Measurements from ENCODE around the gene FGG. TPM values are rescaled to one million over a fixed set of nuclear protein-coding genes. Genes with fewer than 3 reads are reported as not detected.

The FGG gene
- total and polyA plus RNA-seq, 2 donors (not counting 3 experiments of a cell fraction or from before 2014, with no cell fraction given) = not detected

- ChIA-PET CTCF (interaction anchor here (1.3 kb wide), 1 partner anchor 18 kb away, joined by 4 read pairs; no protein-coding TSS in a partner anchor), POLR2A (no interaction called here)
- H3K27me3 ChIP-seq (ENCODE audit: control insufficient read depth in 2 of 2, insufficient read depth in 2 of 2, low read length in 2 of 2) = peaks cover 0 to 2% of the 10 kb centered on the region in 2 experiments
- no TSS peak for BruUV-seq (replicated peaks)
- H3K9me1 ChIP-seq (replicated peaks; ENCODE audit: control insufficient read depth, extremely low read depth, insufficient read depth, low read length) = no peaks in the 10 kb centered on the region
- H3K4me2 ChIP-seq (ENCODE audit: insufficient read depth, low read length) = no peak overlapping the region
- no peak overlapping the region for H3K27ac ChIP-seq (ENCODE audit: insufficient read depth, low read depth, low read length)
- no peak for DNase-seq (ENCODE audit: low read depth, low spot score)
- TF ChIP-seq GATA2 (IDR thresholded peaks at IDR 0.05; ENCODE audit: insufficient read depth, insufficient read length, low read depth, low read length) (no peak), EZH2 (IDR thresholded peaks at IDR 0.05; ENCODE audit: borderline replicate concordance, low read depth, low read length, severe bottlenecking) (no peak), POLR2A (IDR thresholded peaks at IDR 0.05; ENCODE audit: low read depth, low read length) (no peak), MAX (IDR thresholded peaks at IDR 0.05; ENCODE audit: insufficient read depth, insufficient read length) (no peak), POLR2AphosphoS5 (IDR thresholded peaks at IDR 0.05; ENCODE audit: insufficient read depth, low read depth, low read length) (no peak), FOS (IDR thresholded peaks at IDR 0.05; ENCODE audit: borderline replicate concordance, insufficient read depth, low read length) (no peak), JUN (IDR thresholded peaks at IDR 0.05; ENCODE audit: borderline replicate concordance, insufficient read depth, insufficient read length, low read depth) (no peak)
- FAIRE-seq = no peak
- H3K36me3 ChIP-seq (ENCODE audit: control insufficient read depth in 2 of 2, extremely low read depth in 1 of 2, insufficient read depth in 2 of 2, low read length in 2 of 2) = no peaks in the 10 kb centered on the region
- no peak overlapping the region for H3K9ac ChIP-seq (replicated peaks; ENCODE audit: extremely low read depth, insufficient read depth, low read length)
- no peaks in the 10 kb centered on the region for H3K79me2 ChIP-seq (ENCODE audit: control insufficient read depth, insufficient read depth, low read length)
- H3K4me1 ChIP-seq (ENCODE audit: control insufficient read depth, extremely low read depth, insufficient read depth, low read length) = no peaks in the 10 kb centered on the region
- intact Hi-C loops (cut with micrococcal nuclease) (no loop called here), dilution Hi-C loops (cut with MboI; ENCODE audit: extremely low pct_ligation_motif_present, low sequenced_read_pairs) (no loop called here)
- H3K9me3 ChIP-seq (replicated peaks; ENCODE audit: control insufficient read depth, insufficient read depth, low read length) = no peaks in the 10 kb centered on the region
- H4K20me1 ChIP-seq (replicated peaks; ENCODE audit: control insufficient read depth, extremely low read depth, insufficient read depth, low read length) = no peaks in the 10 kb centered on the region
- H3K4me3 ChIP-seq (replicated peaks in 1 of 3; ENCODE audit: insufficient read depth in 1 of 3, low read depth in 1 of 3, low read length in 3 of 3) = no peak overlapping the region
- H2AFZ ChIP-seq (ENCODE audit: low read depth, low read length) = no peak overlapping the region
These were observed 35.1 kb downstream of the FGG start for GRCh38 chr4:154577324-154577723.

- Histone ChIP-seq H3K4me1 (ENCODE audit: control insufficient read depth, extremely low read depth, insufficient read depth, low read length) (no peaks in the 10 kb centered on the region), H3K9ac (replicated peaks; ENCODE audit: extremely low read depth, insufficient read depth, low read length) (no peak overlapping the region), H3K9me3 (replicated peaks; ENCODE audit: control insufficient read depth, insufficient read depth, low read length) (no peaks in the 10 kb centered on the region), H3K4me3 (replicated peaks in 1 of 3; ENCODE audit: insufficient read depth in 1 of 3, low read depth in 1 of 3, low read length in 3 of 3) (no peak overlapping the region), H3K36me3 (ENCODE audit: control insufficient read depth in 2 of 2, extremely low read depth in 1 of 2, insufficient read depth in 2 of 2, low read length in 2 of 2) (no peaks in the 10 kb centered on the region), H4K20me1 (replicated peaks; ENCODE audit: control insufficient read depth, extremely low read depth, insufficient read depth, low read length) (no peaks in the 10 kb centered on the region), H3K79me2 (ENCODE audit: control insufficient read depth, insufficient read depth, low read length) (no peaks in the 10 kb centered on the region), H3K27me3 (ENCODE audit: control insufficient read depth in 2 of 2, insufficient read depth in 2 of 2, low read length in 2 of 2) (no peaks in the 10 kb centered on the region), H3K27ac (ENCODE audit: insufficient read depth, low read depth, low read length) (no peak overlapping the region), H2AFZ (ENCODE audit: low read depth, low read length) (no peak overlapping the region), H3K9me1 (replicated peaks; ENCODE audit: control insufficient read depth, extremely low read depth, insufficient read depth, low read length) (no peaks in the 10 kb centered on the region), H3K4me2 (ENCODE audit: insufficient read depth, low read length) (no peak overlapping the region)
- ChIA-PET CTCF (interaction anchor here (1.8 to 2.6 kb wide), 2 partner anchors 15 to 44 kb away, joined by 6 to 12 read pairs; no protein-coding TSS in a partner anchor), POLR2A (no interaction called here)
- dilution Hi-C loops (cut with MboI; ENCODE audit: extremely low pct_ligation_motif_present, low sequenced_read_pairs) (no loop called here), intact Hi-C loops (cut with micrococcal nuclease) (no loop called here)
- FAIRE-seq (no peak), DNase-seq (ENCODE audit: low read depth, low spot score) (no peak)
- TF ChIP-seq CTCF (IDR thresholded peaks at IDR 0.05; ENCODE audit: extremely low read depth in 1 of 2, insufficient read depth in 1 of 2, low read depth in 1 of 2, low read length in 2 of 2) = no peak
- TF ChIP-seq FOS (IDR thresholded peaks at IDR 0.05; ENCODE audit: borderline replicate concordance, insufficient read depth, low read length) = no peak
- TF ChIP-seq MAX (IDR thresholded peaks at IDR 0.05; ENCODE audit: insufficient read depth, insufficient read length) = no peak
- no peak for TF ChIP-seq JUN (IDR thresholded peaks at IDR 0.05; ENCODE audit: borderline replicate concordance, insufficient read depth, insufficient read length, low read depth)
- TF ChIP-seq POLR2AphosphoS5 (IDR thresholded peaks at IDR 0.05; ENCODE audit: insufficient read depth, low read depth, low read length) = no peak
- TF ChIP-seq EZH2 (IDR thresholded peaks at IDR 0.05; ENCODE audit: borderline replicate concordance, low read depth, low read length, severe bottlenecking) = no peak
- TF ChIP-seq POLR2A (IDR thresholded peaks at IDR 0.05; ENCODE audit: low read depth, low read length) = no peak
- no peak for TF ChIP-seq MYC (IDR thresholded peaks at IDR 0.05; ENCODE audit: low read depth, low read length)
- TF ChIP-seq GATA2 (IDR thresholded peaks at IDR 0.05; ENCODE audit: insufficient read depth, insufficient read length, low read depth, low read length) = no peak
- BruUV-seq (replicated peaks) = no TSS peak
These were observed 38.1 kb downstream of the FGG start for GRCh38 chr4:154574311-154574710.
